Stomach (tissue), 9 donors: ENCODE measurements around the gene FMN2. TPM values are rescaled to one million over a fixed set of nuclear protein-coding genes. Genes with fewer than 3 reads are reported as not detected.

Experiments
- DNase-seq, 2 donors: peaks; one replicate each; pipeline versions ENCODE4 v3.0.0 to v3.0.0-alpha.2; 2013 to 2019
- H3K27ac ChIP-seq, 5 donors: fragments of 200-600 bp in 4 of 5; sonication (generic) in 4 of 5; one replicate each; pipeline ENCODE4 v1.5.1; 2013 to 2019; ENCODE audit warnings: mild to moderate bottlenecking in 1 of 5, moderate library complexity in 1 of 5
- H3K27me3 ChIP-seq, 3 donors: fragments of 200-600 bp; sonication (generic); one replicate each; pipeline ENCODE4 v1.5.1; 2017 to 2019; ENCODE audit warnings: mixed run types in 1 of 3
- H3K36me3 ChIP-seq, 4 donors: fragments of 200-600 bp; sonication (generic); 1 replicate in 3 of 4; 2 replicates in 1 of 4; pipeline ENCODE4 v1.5.1; 2016 to 2019
- H3K4me1 ChIP-seq, 4 donors: fragments of 200-600 bp; sonication (generic); one replicate each; pipeline ENCODE4 v1.5.1; 2016 to 2019
- H3K4me3 ChIP-seq, 4 donors: fragments of 200-600 bp; sonication (generic) in 3 of 4; one replicate each; pipeline ENCODE4 v1.5.1; 2016 to 2019; ENCODE audit warnings: mild to moderate bottlenecking in 1 of 4
- H3K9me3 ChIP-seq, 4 donors: fragments of 200-600 bp; sonication (generic); one replicate each; pipeline ENCODE4 v1.5.1; 2016 to 2019
- EP300 ChIP-seq: sonication (generic); formaldehyde crosslinking; IDR thresholded peaks from one replicate; pipeline ENCODE4 v1.6.1; 2017; ENCODE audit warnings: antibody characterized with exemption
- POLR2A ChIP-seq, 4 donors: fragments of 450-650 bp; IDR thresholded peaks; one replicate each; pipeline ENCODE4 v1.6.1; 2016; ENCODE audit warnings: antibody characterized with exemption in 4 of 4, control low read depth in 2 of 4, mild to moderate bottlenecking in 1 of 4, moderate library complexity in 1 of 4
- POLR2AphosphoS5 ChIP-seq, 3 donors: sonication (generic); formaldehyde crosslinking; IDR thresholded peaks; one replicate each; pipeline ENCODE4 v1.6.1; 2016; ENCODE audit warnings: antibody characterized with exemption in 3 of 3
- WGBS, 5 donors: extraction: QIAGEN DNeasy Blood & Tissue Kit in 3 of 5; methylation state at CpG; one replicate each; pipeline versions ENCODE4 v1.1.5 to v1.1.7; 2013 to 2018; 5-methylcytosine and 5-hydroxymethylcytosine counted together
- intact Hi-C: fragments of 100-400 bp; cut with DNase I; formaldehyde crosslinking; loops from one replicate; pipeline ENCODE4 v1.15.1; 2023; ENCODE audit warnings: low total_unique reads
- polyA plus RNA-seq, 3 donors: library from polyadenylated mRNA; stranded (reverse); fragments of 200-250 nt; gene quantifications; one replicate each; pipeline ENCODE4 v1.2.3, GENCODE V29; 2013
- total RNA-seq, 5 donors: library from RNA; depleted of rRNA; stranded (reverse); fragments of >200 nt; gene quantifications; one replicate each; pipeline versions ENCODE4 v1.1.0 to v1.2.3, GENCODE V29; 2014 to 2016
- TF ChIP-seq, protein P1 (sequence below), 7 experiments: fragments of 450-650 bp in 4 of 7; fragments of 200-600 bp in 3 of 7; sonication (generic) in 3 of 7; IDR thresholded peaks; one replicate each; pipeline ENCODE4 v1.5.1; 2016 to 2019; ENCODE audit warnings: antibody characterized with exemption in 7 of 7, control low read depth in 2 of 7, mild to moderate bottlenecking in 1 of 7
- donor health status: healthy with polysubstance abuse.
- donor health status: Bipolar disorder and iron deficiency.
- donor health status: healthy.

FMN2 gene
- total and polyA plus RNA-seq, 8 donors = 0.61 to 3.3 (median 0.87) TPM; not detected in 2

DNA sequence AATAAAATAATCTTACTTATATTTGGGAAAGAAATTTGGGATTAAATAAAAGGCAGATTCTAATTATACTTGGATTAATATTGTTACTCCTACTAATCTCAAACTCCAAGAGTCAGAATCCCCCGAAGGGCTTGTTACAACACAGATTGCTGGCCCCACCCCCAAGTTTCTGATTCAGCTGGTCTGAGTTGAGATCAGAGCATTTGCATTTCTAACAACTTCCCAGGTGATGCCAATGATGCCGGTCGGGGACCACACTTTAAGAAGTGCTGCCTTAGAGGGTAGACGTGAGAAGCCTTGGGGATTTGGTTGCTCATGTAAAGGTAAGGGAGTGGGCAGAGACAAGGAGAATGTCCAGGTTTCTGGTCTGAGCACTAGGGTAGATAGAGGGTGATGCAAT lies 47.2 kb downstream of the FMN2 start:
- no peak overlapping the region for H3K4me3 ChIP-seq
- H3K4me1 ChIP-seq = no peaks in the 10 kb centered on the region
- intact Hi-C loops = no loop called here
- H3K27me3 ChIP-seq = no peaks in the 10 kb centered on the region
- H3K9me3 ChIP-seq = no peaks in the 10 kb centered on the region
- no peak overlapping the region for H3K27ac ChIP-seq
- 46 to 60% (median 51%) methylated on average over 4 of the region's 4 CpGs for WGBS, 5 donors
- TF ChIP-seq, protein P1, sequence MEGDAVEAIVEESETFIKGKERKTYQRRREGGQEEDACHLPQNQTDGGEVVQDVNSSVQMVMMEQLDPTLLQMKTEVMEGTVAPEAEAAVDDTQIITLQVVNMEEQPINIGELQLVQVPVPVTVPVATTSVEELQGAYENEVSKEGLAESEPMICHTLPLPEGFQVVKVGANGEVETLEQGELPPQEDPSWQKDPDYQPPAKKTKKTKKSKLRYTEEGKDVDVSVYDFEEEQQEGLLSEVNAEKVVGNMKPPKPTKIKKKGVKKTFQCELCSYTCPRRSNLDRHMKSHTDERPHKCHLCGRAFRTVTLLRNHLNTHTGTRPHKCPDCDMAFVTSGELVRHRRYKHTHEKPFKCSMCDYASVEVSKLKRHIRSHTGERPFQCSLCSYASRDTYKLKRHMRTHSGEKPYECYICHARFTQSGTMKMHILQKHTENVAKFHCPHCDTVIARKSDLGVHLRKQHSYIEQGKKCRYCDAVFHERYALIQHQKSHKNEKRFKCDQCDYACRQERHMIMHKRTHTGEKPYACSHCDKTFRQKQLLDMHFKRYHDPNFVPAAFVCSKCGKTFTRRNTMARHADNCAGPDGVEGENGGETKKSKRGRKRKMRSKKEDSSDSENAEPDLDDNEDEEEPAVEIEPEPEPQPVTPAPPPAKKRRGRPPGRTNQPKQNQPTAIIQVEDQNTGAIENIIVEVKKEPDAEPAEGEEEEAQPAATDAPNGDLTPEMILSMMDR (IDR thresholded peaks at IDR 0.05) = no peak
- TF ChIP-seq POLR2A (IDR thresholded peaks at IDR 0.05) (no peak), EP300 (no peak), POLR2AphosphoS5 (IDR thresholded peaks at IDR 0.05) (no peak)
- DNase-seq = no peak
- no peaks in the 10 kb centered on the region for H3K36me3 ChIP-seq

DNA sequence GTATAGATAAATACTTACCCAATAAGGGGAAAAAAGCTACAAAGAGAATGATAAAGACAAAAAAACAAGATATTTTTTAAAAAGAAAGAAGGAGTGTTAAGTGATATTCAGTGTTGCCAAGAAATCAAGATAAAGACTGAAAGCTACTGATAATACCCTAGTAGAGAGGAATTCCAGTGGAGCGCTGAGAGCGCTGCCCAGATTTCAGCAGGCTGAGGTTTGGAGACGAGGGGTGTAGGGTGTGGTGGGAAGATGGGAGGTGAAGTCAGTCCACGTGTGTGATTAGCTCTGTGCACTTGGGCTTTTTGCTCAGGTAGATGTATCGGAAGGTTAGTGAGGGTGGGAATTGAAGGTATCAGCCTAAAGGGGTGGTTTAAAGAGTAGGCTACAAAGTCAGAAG lies 47.8 kb downstream of the FMN2 start:
- no peaks in the 10 kb centered on the region for H3K9me3 ChIP-seq
- H3K36me3 ChIP-seq = no peaks in the 10 kb centered on the region
- no peaks in the 10 kb centered on the region for H3K4me1 ChIP-seq
- 51 to 68% (median 58%) methylated on average over 5 of the region's 5 CpGs for WGBS, 5 donors
- H3K4me3 ChIP-seq = no peak overlapping the region
- no peak overlapping the region for H3K27ac ChIP-seq
- TF ChIP-seq, protein P1 (IDR thresholded peaks at IDR 0.05) = no peak
- no peak for TF ChIP-seq POLR2A (IDR thresholded peaks at IDR 0.05)
- no peaks in the 10 kb centered on the region for H3K27me3 ChIP-seq
- intact Hi-C loops = no loop called here
- no peak for DNase-seq

DNA sequence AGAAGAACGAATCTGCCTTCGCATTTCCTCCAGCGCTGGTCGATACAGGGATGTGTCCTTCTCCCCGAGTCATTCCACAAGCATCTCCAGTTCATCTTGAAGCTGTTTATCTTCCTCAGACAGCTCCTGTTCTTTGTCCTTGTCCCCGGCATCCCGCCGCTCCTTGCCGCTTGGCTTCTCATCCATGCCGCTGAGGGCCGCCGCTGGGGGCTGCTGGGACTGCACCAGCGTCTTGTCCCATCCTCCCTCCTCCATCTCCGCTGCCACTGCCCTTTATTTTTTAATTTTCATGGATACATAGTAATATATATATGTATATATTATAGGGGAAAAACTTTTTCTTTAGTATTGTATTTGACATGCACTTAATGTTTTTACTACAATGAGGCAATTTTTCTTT lies 53.4 kb downstream of the FMN2 start:
- DNase-seq = no peak
- TF ChIP-seq EP300 = no peak
- no peak for TF ChIP-seq POLR2A (IDR thresholded peaks at IDR 0.05)
- TF ChIP-seq POLR2AphosphoS5 (IDR thresholded peaks at IDR 0.05) = no peak
- TF ChIP-seq, protein P1 (IDR thresholded peaks at IDR 0.05) = no peak
- H3K36me3 ChIP-seq = no peaks in the 10 kb centered on the region
- H3K4me3 ChIP-seq = no peak overlapping the region
- H3K27ac ChIP-seq = no peak overlapping the region
- intact Hi-C loops = no loop called here
- H3K9me3 ChIP-seq = no peaks in the 10 kb centered on the region
- 93 to 97% (median 94%) methylated on average over 14 of the region's 14 CpGs for WGBS, 5 donors
- no peaks in the 10 kb centered on the region for H3K4me1 ChIP-seq
- no peaks in the 10 kb centered on the region for H3K27me3 ChIP-seq

DNA sequence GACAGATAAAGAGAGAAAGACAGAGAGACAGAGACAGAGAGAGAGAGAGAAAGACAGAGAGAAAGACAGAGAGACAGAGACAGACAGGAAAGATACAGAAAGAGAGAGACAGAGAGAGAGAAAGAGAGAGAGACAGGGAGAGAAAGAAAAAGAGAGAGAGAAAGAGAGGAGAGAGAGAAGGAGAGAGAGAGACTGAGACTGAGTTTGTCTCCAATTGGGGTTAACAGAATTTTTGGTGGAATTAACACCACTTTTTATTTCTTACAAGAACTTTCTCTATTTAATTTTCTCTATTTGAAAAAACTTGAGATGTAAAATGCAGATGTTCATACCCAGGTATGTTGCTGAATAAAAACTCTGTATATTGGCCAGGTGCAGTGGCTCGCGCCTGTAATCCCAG lies 56.6 kb downstream of the FMN2 start:
- no peak overlapping the region for H3K4me3 ChIP-seq
- no peaks in the 10 kb centered on the region for H3K4me1 ChIP-seq
- WGBS, 5 donors = 92 to 100% (median 97%) methylated on average over 2 of the region's 2 CpGs
- no peaks in the 10 kb centered on the region for H3K27me3 ChIP-seq
- H3K36me3 ChIP-seq = no peaks in the 10 kb centered on the region
- no peaks in the 10 kb centered on the region for H3K9me3 ChIP-seq
- TF ChIP-seq POLR2AphosphoS5 (IDR thresholded peaks at IDR 0.05) = no peak
- no peak for DNase-seq
- H3K27ac ChIP-seq = no peak overlapping the region
- intact Hi-C loops = no loop called here

DNA sequence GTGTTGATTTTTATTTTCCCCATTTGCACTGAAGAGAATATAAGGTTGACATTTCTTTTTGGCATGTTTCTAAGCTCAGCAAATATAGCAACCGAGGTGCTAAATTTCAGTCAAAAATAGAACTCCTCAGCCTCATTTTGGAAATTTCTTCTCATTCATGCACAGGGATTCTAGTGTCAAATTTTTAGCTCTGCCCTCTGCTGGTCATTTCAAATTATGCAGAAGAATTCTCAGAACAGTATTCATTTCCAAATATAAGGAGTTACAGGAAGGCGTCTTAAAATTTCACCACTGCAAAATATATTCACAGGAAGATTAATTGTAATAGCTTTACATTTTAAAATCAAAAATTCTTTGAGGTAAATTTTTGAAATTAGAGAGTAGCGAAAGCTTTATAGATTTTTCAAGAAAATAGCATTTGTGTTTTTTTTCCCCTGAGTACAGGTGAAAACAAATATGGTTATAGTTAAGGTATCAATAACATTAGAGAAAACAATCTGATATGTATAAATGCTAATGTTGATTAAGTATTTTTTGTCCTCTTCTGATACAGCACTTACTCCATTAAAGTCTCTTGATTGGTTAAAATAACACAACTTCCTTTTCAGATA lies 57.9 kb downstream of the FMN2 start:
- no peaks in the 10 kb centered on the region for H3K4me1 ChIP-seq
- 30 to 61% (median 37%) methylated on average over 3 of the region's 3 CpGs for WGBS, 5 donors

More for the DNA sequence above, 57.9 kb downstream of the FMN2 start:
- TF ChIP-seq EP300 = no peak
- TF ChIP-seq, protein P1 (IDR thresholded peaks at IDR 0.05) = peak in 5 of 7 experiments; percentile 11 to 58 (median 33)
- H3K4me3 ChIP-seq = no peak overlapping the region
- no peak overlapping the region for H3K27ac ChIP-seq
- intact Hi-C loops = no loop called here
- no peaks in the 10 kb centered on the region for H3K27me3 ChIP-seq
- no peaks in the 10 kb centered on the region for H3K9me3 ChIP-seq
- peak in 1 of 2 donors; percentile 60 for DNase-seq
- no peaks in the 10 kb centered on the region for H3K36me3 ChIP-seq
